GM03348 (cell line): ENCODE measurements around the gene IFRD1.

Experiments
- DNase-seq: peaks from one replicate; pipeline ENCODE4 v3.0.0; 2012; ENCODE audit warnings: low spot score

The IFRD1 gene

GRCh38 chr7:112449902-112450806 is at the start of gene IFRD1:
Gene IFRD1, plus strand, starts transcription at chr7:112450460. Its CDS starts 229 bp downstream, at chr7:112450689.
- DNase-seq, result peak; percentile 98

- no peak for DNase-seq
Measured at GRCh38 chr7:112404321-112404720, 45.9 kb upstream of the IFRD1 start.

- no peak for DNase-seq
Measured at GRCh38 chr7:112405286-112405685, 45.0 kb upstream of the IFRD1 start.

- DNase-seq, result no peak
Measured at GRCh38 chr7:112407261-112407660, 43.0 kb upstream of the IFRD1 start.

- no peak for DNase-seq
Measured at GRCh38 chr7:112410092-112410491, 40.2 kb upstream of the IFRD1 start.

- peak; percentile 51 for DNase-seq
Measured at GRCh38 chr7:112411186-112411795, 39.0 kb upstream of the IFRD1 start.

- peak; percentile 44 for DNase-seq
Measured at GRCh38 chr7:112414855-112415490, 35.3 kb upstream of the IFRD1 start.

- no peak for DNase-seq
Measured at GRCh38 chr7:112416127-112416526, 34.1 kb upstream of the IFRD1 start.

- DNase-seq, result no peak
Measured at GRCh38 chr7:112419543-112420130, 30.6 kb upstream of the IFRD1 start.

GRCh38 chr7:112420236-112420861 is 29.9 kb upstream of the IFRD1 start:
- DNase-seq, result peak; percentile 53

- no peak for DNase-seq
Measured at GRCh38 chr7:112421666-112422486, 28.4 kb upstream of the IFRD1 start.

- peak; percentile 89 for DNase-seq
Measured at GRCh38 chr7:112422842-112423496, 27.3 kb upstream of the IFRD1 start.

- no peak for DNase-seq
Measured at GRCh38 chr7:112423987-112424386, 26.3 kb upstream of the IFRD1 start.

- DNase-seq, result no peak
Measured at GRCh38 chr7:112427984-112428383, 22.3 kb upstream of the IFRD1 start.

GRCh38 chr7:112428715-112429114 is 21.5 kb upstream of the IFRD1 start:
- DNase-seq, result no peak

- no peak for DNase-seq
Measured at GRCh38 chr7:112430649-112431048, 19.6 kb upstream of the IFRD1 start.

GRCh38 chr7:112431803-112432202 is 18.5 kb upstream of the IFRD1 start:
- DNase-seq, result no peak

GRCh38 chr7:112433289-112433688 is 17.0 kb upstream of the IFRD1 start:
- DNase-seq, result no peak

- no peak for DNase-seq
Measured at GRCh38 chr7:112437072-112437471, 13.2 kb upstream of the IFRD1 start.

GRCh38 chr7:112439476-112439875 is 10.8 kb upstream of the IFRD1 start:
- DNase-seq, result no peak

GRCh38 chr7:112442210-112442609 is 8.1 kb upstream of the IFRD1 start:
- DNase-seq, result no peak
